Mucosa of descending colon (tissue), 3 donors: ENCODE data around the gene NRG3. TPM values are rescaled to one million over a fixed set of nuclear protein-coding genes. Genes with fewer than 3 reads are reported as not detected.

Experiments used
- ATAC-seq: fragments of 200-7000 bp; cut with Tn5 transposase; one replicate; pipeline ENCODE4 v1.9.1; 2020; ENCODE audit warnings: mild to moderate bottlenecking, moderate library complexity
- DNase-seq, 3 donors: peaks; one replicate each; pipeline ENCODE4 v3.0.0-alpha.2; 2020
- H3K36me3 ChIP-seq: fragments of 200-600 bp; one replicate; pipeline ENCODE4 v1.8.0; 2021; ENCODE audit warnings: low read depth, mild to moderate bottlenecking
- H3K4me1 ChIP-seq: fragments of 200-600 bp; one replicate; pipeline ENCODE4 v1.8.0; 2021; ENCODE audit warnings: low read depth, mild to moderate bottlenecking
- H3K4me3 ChIP-seq: fragments of 200-600 bp; one replicate; pipeline ENCODE4 v1.8.0; 2021; ENCODE audit warnings: mild to moderate bottlenecking
- H3K9me3 ChIP-seq: fragments of 200-600 bp; one replicate; pipeline ENCODE4 v1.8.0; 2021; ENCODE audit warnings: mild to moderate bottlenecking
- intact Hi-C, 2 donors: fragments of 100-400 bp; cut with DNase I in 1 of 2; cut with micrococcal nuclease in 1 of 2; formaldehyde crosslinking; loops; one replicate each; pipeline versions ENCODE4 v1.11.0 to v1.11.1; 2022; cut with DNase I, micrococcal nuclease
- total RNA-seq, 3 donors: library from RNA; stranded (reverse); fragmentation: NEBNext Ultra II Directional in 2 of 3; extraction: Animal tissue kit (Norgen Biotek cat#: 25700) in 2 of 3; gene quantifications; one replicate each; pipeline versions ENCODE4 v1.2.1 to v1.2.4, GENCODE V29; 2021 to 2023
- TF ChIP-seq, protein P1 (sequence below): fragments of 200-600 bp; IDR thresholded peaks from one replicate; pipeline ENCODE4 v1.8.0; 2022; ENCODE audit warnings: antibody characterized with exemption, mild to moderate bottlenecking
- donor health status: DM: no; HTN: no; CAD: no; lungs with moderate emphysema.
- donor health status: DM: no; HTN: no; CAD: no.
- donor health status: DM: no; HTN: yes; CAD: no.

NRG3 gene
- total RNA-seq, 3 donors from 2014 or later: 0.12 to 0.73 (median 0.23) TPM

DNA sequence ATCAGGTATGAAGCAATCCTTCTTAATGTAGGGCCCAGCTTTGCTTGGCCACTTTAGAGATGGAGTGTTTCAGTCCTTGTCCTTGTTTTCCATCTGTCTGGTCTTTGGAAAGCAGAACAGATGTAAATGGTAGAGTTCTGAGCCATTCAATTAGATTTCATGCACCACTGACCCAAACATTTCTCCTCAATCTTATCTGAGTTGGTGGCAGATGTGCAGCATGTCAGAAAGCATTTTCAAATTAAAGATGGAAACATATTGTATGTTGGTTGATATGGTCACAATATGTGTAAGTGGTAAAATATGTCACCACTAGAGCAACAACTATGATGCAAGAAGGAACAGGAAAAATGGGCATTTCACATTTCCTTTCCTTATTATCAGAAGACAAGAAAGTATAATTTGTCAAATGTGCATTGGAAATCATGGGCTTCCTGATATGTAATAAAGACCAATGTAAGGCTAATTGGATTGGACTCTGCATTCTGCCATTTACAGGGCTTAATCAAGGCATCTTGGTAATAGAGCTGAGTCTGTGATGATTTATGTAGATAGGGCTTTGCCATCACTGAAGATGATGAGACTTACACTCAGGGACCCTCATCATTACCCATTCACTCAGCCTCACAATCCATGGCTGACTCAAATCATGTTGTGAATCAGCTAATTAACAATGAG, 750.7 kb downstream of the NRG3 start:
- H3K36me3 ChIP-seq: no peaks in the 10 kb centered on the region
- H3K9me3 ChIP-seq: no peaks in the 10 kb centered on the region
- no peak overlapping the region for H3K4me3 ChIP-seq
- ATAC-seq (no peak), DNase-seq (no peak)
- intact Hi-C loops: no loop called here
- TF ChIP-seq, protein P1, sequence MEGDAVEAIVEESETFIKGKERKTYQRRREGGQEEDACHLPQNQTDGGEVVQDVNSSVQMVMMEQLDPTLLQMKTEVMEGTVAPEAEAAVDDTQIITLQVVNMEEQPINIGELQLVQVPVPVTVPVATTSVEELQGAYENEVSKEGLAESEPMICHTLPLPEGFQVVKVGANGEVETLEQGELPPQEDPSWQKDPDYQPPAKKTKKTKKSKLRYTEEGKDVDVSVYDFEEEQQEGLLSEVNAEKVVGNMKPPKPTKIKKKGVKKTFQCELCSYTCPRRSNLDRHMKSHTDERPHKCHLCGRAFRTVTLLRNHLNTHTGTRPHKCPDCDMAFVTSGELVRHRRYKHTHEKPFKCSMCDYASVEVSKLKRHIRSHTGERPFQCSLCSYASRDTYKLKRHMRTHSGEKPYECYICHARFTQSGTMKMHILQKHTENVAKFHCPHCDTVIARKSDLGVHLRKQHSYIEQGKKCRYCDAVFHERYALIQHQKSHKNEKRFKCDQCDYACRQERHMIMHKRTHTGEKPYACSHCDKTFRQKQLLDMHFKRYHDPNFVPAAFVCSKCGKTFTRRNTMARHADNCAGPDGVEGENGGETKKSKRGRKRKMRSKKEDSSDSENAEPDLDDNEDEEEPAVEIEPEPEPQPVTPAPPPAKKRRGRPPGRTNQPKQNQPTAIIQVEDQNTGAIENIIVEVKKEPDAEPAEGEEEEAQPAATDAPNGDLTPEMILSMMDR: no peak
- no peaks in the 10 kb centered on the region for H3K4me1 ChIP-seq

DNA sequence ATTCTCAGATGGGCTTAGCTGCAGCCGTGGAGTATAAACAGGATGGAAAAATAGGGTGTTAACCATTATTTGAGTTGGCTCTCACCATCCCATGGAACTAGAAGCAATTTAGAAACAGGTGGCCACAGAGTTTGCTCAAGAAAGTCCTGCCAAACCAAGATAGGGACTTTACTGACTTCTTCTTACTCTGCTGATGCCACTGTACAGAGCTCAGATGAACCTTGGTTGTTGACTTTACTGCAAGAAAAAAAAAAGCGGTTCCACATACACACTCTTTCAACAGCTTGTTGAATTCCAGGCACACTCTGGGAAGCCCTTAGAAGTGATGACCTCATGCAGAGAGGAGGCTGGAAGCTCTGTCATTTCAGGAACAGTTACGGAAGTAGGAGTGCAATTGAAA, 753.4 kb downstream of the NRG3 start:
- intact Hi-C loops: no loop called here
- TF ChIP-seq, protein P1: no peak
- Histone ChIP-seq H3K9me3 (no peaks in the 10 kb centered on the region), H3K4me1 (no peaks in the 10 kb centered on the region), H3K36me3 (no peaks in the 10 kb centered on the region), H3K4me3 (no peak overlapping the region)
- DNase-seq: no peak
- ATAC-seq: no peak

DNA sequence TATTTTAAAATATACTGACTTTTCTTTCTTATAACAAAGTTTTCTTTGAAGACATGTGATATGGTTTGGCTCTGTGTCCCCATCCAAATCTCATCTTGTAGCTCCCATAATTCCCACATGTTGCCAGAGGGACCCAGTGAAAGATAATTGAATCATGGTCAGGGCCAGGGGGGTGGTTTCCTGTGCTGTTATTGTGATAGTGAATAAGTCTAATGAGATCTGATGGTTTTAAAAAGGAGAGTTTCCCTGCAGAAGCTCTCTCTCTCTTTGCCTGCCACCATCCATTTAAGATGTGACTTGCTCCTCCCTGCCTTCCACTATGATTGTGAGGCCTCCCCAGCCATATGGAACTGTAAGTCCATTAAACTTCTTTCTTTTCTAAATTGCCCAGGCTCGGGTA, 768.1 kb downstream of the NRG3 start:
- ATAC-seq (no peak), DNase-seq (no peak)
- TF ChIP-seq, protein P1: no peak
- H3K4me1 ChIP-seq: no peaks in the 10 kb centered on the region
- intact Hi-C loops: no loop called here
- no peaks in the 10 kb centered on the region for H3K9me3 ChIP-seq
- H3K4me3 ChIP-seq: no peak overlapping the region
- H3K36me3 ChIP-seq: no peaks in the 10 kb centered on the region

DNA sequence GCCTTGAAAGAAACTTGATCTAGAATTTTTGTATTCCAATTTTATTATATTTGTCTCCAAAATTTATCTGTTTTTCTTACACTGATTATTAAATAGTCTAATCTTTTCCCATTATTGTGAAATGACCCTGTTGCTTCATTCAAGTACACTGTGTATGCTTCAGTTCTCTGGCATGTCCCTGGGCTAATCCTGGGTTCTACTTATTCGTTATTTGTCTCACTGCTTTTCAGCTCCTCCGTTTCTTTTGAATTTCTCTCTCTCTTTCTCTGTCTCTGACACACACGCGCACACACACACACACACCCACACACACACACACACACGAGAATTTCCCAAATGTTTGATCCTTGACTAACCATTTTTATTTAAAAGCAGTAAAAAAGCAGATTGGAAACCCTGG, 768.6 kb downstream of the NRG3 start:
- Histone ChIP-seq H3K4me3 (no peak overlapping the region), H3K9me3 (no peaks in the 10 kb centered on the region), H3K4me1 (no peaks in the 10 kb centered on the region), H3K36me3 (no peaks in the 10 kb centered on the region)
- DNase-seq (no peak), ATAC-seq (no peak)
- TF ChIP-seq, protein P1: no peak
- intact Hi-C loops: no loop called here

DNA sequence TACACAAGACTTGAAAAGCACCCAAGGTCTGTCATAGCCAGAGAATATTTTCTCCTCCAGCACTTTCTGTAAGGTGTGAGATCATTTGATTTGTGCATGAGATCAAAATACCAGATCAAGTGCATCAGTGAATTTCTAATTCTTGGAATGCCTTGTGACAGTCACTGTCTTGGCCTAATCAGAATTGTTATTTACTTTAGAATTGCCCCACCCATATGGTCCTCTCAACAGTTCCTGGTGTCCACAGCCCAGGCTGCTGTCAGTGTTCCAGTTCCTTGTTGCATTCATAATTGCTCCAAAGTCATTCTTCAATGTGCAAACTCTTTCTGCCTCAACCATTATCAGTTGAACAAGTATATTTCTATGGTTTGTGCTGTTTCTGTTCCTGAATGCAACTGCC, 770.2 kb downstream of the NRG3 start:
- no peak for DNase-seq
- H3K4me3 ChIP-seq: no peak overlapping the region

More for the DNA sequence above, 770.2 kb downstream of the NRG3 start:
- Histone ChIP-seq H3K4me1 (no peaks in the 10 kb centered on the region), H3K36me3 (no peaks in the 10 kb centered on the region), H3K9me3 (peaks cover 2% of the 10 kb centered on the region)
- intact Hi-C loops: no loop called here
- ATAC-seq: no peak
- TF ChIP-seq, protein P1: no peak
